ENCODE data around the gene ANKS1A. TPM values are rescaled to one million over a fixed set of nuclear protein-coding genes. Genes with fewer than 3 reads are reported as not detected.

Gene ANKS1A
- total RNA-seq, 1 donor from 2014 or later = 11.5 TPM

- Histone ChIP-seq H3K9me3 (ENCODE audit: control insufficient read depth in 3 of 3, low read length in 3 of 3) (no peaks in the 10 kb centered on the region), H3K4me1 (ENCODE audit: control insufficient read depth in 3 of 3, insufficient read depth in 3 of 3, low read length in 3 of 3) (peaks cover 35 to 40% (median 38%) of the 10 kb centered on the region in 3 donors), H3K9ac (ENCODE audit: low read depth in 1 of 3, low read length in 3 of 3) (peak overlapping the region in 2 of 3 donors; percentile 45 to 46), H3K36me3 (ENCODE audit: control insufficient read depth in 3 of 3, insufficient read depth in 3 of 3, low read length in 3 of 3) (peaks cover 9 to 26% (median 19%) of the 10 kb centered on the region in 3 donors), H3K27me3 (ENCODE audit: control insufficient read depth in 3 of 3, insufficient read depth in 3 of 3, low read length in 3 of 3) (no peaks in the 10 kb centered on the region), H3K27ac (ENCODE audit: low read depth, low read length) (peak overlapping the region; percentile 39), H3K4me3 (ENCODE audit: low read length in 3 of 3) (no peak overlapping the region)
These were observed 163.9 kb downstream of the ANKS1A start for GRCh38 chr6:35052694-35053565.

GRCh38 chr6:35053701-35054100 lies 164.6 kb downstream of the ANKS1A start:
- H3K27me3 ChIP-seq (ENCODE audit: control insufficient read depth in 3 of 3, insufficient read depth in 3 of 3, low read length in 3 of 3) = no peaks in the 10 kb centered on the region
- H3K4me1 ChIP-seq (ENCODE audit: control insufficient read depth in 3 of 3, insufficient read depth in 3 of 3, low read length in 3 of 3) = peaks cover 28 to 34% (median 30%) of the 10 kb centered on the region in 3 donors
- no peaks in the 10 kb centered on the region for H3K9me3 ChIP-seq (ENCODE audit: control insufficient read depth in 3 of 3, low read length in 3 of 3)
- H3K27ac ChIP-seq (ENCODE audit: low read depth, low read length) = no peak overlapping the region
- H3K4me3 ChIP-seq (ENCODE audit: low read length in 3 of 3) = no peak overlapping the region
- peaks cover 13 to 34% (median 24%) of the 10 kb centered on the region in 3 donors for H3K36me3 ChIP-seq (ENCODE audit: control insufficient read depth in 3 of 3, insufficient read depth in 3 of 3, low read length in 3 of 3)
- H3K9ac ChIP-seq (ENCODE audit: low read depth in 1 of 3, low read length in 3 of 3) = no peak overlapping the region

DNA sequence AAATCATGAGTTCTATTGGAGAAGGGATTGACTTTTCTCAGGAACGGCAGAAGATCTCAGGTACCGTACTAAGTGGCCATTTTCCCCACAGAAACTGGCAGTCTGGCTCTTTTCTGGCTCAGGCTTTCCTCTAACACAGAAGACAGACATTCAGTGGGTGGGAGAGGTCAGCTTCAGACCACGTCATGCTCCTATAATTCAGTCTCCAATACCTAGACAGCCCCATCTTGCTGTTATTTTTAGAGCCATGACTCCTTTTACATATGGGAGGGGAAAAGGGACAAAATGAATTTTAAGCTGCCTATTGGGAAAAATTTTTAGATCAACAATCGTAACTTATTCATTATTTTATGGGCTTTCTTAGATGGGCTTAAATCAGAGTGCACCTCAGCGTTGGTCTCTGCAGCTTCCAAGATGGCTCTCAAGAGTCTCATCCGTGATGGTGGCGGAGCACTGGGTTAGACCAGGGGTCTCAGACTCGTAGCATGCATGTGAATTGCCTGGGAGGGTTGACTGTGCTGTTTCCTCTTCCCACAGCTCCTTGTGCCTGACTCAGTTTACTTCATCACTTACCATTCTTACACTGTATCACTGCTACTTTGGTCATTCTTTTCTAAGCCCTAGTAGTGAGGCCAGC lies 165.2 kb downstream of the ANKS1A start:
- Histone ChIP-seq H3K4me1 (ENCODE audit: control insufficient read depth in 3 of 3, insufficient read depth in 3 of 3, low read length in 3 of 3) (peaks cover 23 to 29% (median 25%) of the 10 kb centered on the region in 3 donors), H3K27ac (ENCODE audit: low read depth, low read length) (no peak overlapping the region), H3K36me3 (ENCODE audit: control insufficient read depth in 3 of 3, insufficient read depth in 3 of 3, low read length in 3 of 3) (peaks cover 17 to 39% (median 29%) of the 10 kb centered on the region in 3 donors)

DNA sequence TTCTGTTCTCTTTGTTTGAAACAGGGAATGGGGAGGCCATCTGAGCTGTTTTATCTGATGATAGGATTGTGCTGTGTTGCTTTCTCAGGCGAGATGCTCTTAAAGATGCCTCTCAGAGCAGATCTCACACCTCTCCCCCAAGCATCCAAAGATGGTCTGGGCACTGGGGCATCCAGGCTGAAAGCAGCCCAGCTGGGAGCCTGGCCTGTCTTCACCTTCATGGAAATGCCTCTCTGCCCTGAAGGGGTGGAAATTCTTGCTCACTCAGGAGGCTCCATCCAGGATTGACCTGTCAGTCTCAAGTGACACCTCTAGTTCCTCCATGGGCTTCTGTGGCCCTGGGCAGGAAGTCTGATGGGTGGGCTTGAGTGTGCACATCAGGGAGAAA lies 165.7 kb downstream of the ANKS1A start:
- Histone ChIP-seq H3K27ac (ENCODE audit: low read depth, low read length) (no peak overlapping the region), H3K9me3 (ENCODE audit: control insufficient read depth in 3 of 3, low read length in 3 of 3) (no peaks in the 10 kb centered on the region), H3K4me3 (ENCODE audit: low read length in 3 of 3) (no peak overlapping the region), H3K36me3 (ENCODE audit: control insufficient read depth in 3 of 3, insufficient read depth in 3 of 3, low read length in 3 of 3) (peaks cover 22 to 44% (median 35%) of the 10 kb centered on the region in 3 donors), H3K27me3 (ENCODE audit: control insufficient read depth in 3 of 3, insufficient read depth in 3 of 3, low read length in 3 of 3) (no peaks in the 10 kb centered on the region), H3K4me1 (ENCODE audit: control insufficient read depth in 3 of 3, insufficient read depth in 3 of 3, low read length in 3 of 3) (peaks cover 17 to 25% (median 20%) of the 10 kb centered on the region in 3 donors), H3K9ac (ENCODE audit: low read depth in 1 of 3, low read length in 3 of 3) (no peak overlapping the region)

More for the DNA sequence above, 165.2 kb downstream of the ANKS1A start:
- H3K4me3 ChIP-seq (ENCODE audit: low read length in 3 of 3) = no peak overlapping the region
- no peaks in the 10 kb centered on the region for H3K9me3 ChIP-seq (ENCODE audit: control insufficient read depth in 3 of 3, low read length in 3 of 3)
- H3K9ac ChIP-seq (ENCODE audit: low read depth in 1 of 3, low read length in 3 of 3) = no peak overlapping the region
- H3K27me3 ChIP-seq (ENCODE audit: control insufficient read depth in 3 of 3, insufficient read depth in 3 of 3, low read length in 3 of 3) = no peaks in the 10 kb centered on the region

DNA sequence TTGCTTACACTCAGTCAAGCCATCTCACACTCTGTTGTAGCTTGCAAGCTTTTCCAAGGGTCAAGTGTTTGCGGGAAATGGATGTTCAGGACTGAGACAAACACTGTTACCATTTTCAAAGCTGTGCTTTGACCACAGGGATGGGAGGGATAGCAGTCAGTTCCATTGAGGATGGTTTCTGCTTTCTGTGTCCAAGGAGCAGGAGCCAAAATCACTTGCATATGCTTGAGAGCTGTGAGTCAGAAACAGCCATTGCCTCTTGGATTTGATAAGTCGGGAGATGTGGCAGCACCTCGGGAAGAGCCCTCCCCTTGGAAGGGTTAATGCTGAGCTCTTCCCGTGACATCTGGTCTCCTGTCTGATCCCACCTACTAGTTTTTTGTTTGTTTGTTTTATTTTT lies 166.8 kb downstream of the ANKS1A start:
- H3K4me3 ChIP-seq (ENCODE audit: low read length in 3 of 3) = no peak overlapping the region
- H3K36me3 ChIP-seq (ENCODE audit: control insufficient read depth in 3 of 3, insufficient read depth in 3 of 3, low read length in 3 of 3) = peaks cover 33 to 56% (median 45%) of the 10 kb centered on the region in 3 donors
- H3K27ac ChIP-seq (ENCODE audit: low read depth, low read length) = no peak overlapping the region
- peaks cover 11 to 22% (median 12%) of the 10 kb centered on the region in 3 donors for H3K4me1 ChIP-seq (ENCODE audit: control insufficient read depth in 3 of 3, insufficient read depth in 3 of 3, low read length in 3 of 3)
- no peak overlapping the region for H3K9ac ChIP-seq (ENCODE audit: low read depth in 1 of 3, low read length in 3 of 3)
- no peaks in the 10 kb centered on the region for H3K9me3 ChIP-seq (ENCODE audit: control insufficient read depth in 3 of 3, low read length in 3 of 3)
- no peaks in the 10 kb centered on the region for H3K27me3 ChIP-seq (ENCODE audit: control insufficient read depth in 3 of 3, insufficient read depth in 3 of 3, low read length in 3 of 3)

DNA sequence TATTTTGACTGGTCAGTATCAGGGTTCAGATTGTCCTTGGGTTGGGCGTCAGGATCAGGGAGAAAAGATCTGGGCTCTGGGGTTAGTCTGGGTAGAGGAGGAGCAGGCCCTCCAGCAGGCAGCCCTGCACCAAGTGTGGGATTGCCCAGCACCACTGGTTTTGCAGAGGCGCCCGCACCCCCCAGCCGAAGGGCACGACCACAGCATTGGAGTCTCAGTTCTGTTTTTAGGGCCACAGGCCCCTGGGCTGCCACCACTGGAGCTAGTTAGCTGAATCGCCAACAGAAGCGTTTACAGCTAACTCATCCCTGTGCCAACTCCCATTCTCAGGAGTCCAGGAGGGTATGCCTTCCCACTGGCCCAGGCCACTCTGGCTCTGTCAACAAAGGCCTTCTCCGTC lies 167.9 kb downstream of the ANKS1A start:
- Histone ChIP-seq H3K27me3 (ENCODE audit: control insufficient read depth in 3 of 3, insufficient read depth in 3 of 3, low read length in 3 of 3) (no peaks in the 10 kb centered on the region), H3K27ac (ENCODE audit: low read depth, low read length) (no peak overlapping the region), H3K9me3 (ENCODE audit: control insufficient read depth in 3 of 3, low read length in 3 of 3) (no peaks in the 10 kb centered on the region), H3K9ac (ENCODE audit: low read depth in 1 of 3, low read length in 3 of 3) (no peak overlapping the region), H3K4me3 (ENCODE audit: low read length in 3 of 3) (no peak overlapping the region), H3K36me3 (ENCODE audit: control insufficient read depth in 3 of 3, insufficient read depth in 3 of 3, low read length in 3 of 3) (peaks cover 39 to 65% (median 53%) of the 10 kb centered on the region in 3 donors), H3K4me1 (ENCODE audit: control insufficient read depth in 3 of 3, insufficient read depth in 3 of 3, low read length in 3 of 3) (peaks cover 10 to 21% (median 12%) of the 10 kb centered on the region in 3 donors)

DNA sequence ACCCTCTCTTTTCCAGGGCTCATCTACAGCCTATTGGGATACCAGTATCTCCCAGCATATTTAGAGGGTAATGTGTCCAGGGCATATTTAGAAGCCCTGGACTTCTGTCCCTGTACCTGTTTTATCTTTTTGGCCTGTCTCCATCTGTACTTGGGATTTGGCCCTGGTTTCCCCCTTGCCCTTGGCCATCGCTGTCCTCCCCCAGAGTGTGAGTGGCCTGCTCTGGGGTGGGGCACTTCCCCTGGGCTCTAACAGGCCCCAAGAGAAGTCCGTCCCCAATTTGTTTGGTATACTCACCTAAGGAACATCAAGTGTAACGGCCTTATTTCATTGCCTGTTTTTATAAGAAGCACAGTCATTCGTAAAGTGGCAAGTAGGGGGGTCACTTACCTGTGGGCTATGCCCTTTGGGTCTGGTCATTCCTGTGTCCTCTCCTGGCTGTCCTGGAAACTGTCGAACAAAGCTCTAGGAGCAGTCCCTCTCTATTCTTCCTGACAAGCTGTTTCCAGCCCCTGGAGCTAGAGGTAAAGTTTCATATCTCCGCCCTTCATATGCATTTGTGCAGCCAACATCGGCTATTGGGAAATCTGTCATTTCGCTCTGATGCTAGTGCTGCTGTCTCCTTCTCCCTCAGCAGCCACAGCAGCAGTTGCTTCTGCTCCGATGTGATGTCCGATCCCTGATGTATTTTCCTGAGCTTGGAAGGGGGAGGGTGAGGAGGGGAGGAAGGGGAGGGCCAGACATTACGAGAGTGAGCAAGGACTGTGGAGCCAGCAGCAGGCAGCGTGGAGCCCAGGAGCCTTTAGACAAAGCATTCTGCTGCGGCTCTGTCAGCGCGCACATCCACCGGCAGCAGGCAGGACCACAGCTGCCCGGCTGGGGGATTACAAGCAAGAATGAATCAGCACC lies 168.6 kb downstream of the ANKS1A start:
- Histone ChIP-seq H3K9ac (ENCODE audit: low read depth in 1 of 3, low read length in 3 of 3) (peak overlapping the region in 1 of 3 donors; percentile 20), H3K36me3 (ENCODE audit: control insufficient read depth in 3 of 3, insufficient read depth in 3 of 3, low read length in 3 of 3) (peaks cover 47 to 71% (median 57%) of the 10 kb centered on the region in 3 donors), H3K27me3 (ENCODE audit: control insufficient read depth in 3 of 3, insufficient read depth in 3 of 3, low read length in 3 of 3) (no peaks in the 10 kb centered on the region), H3K27ac (ENCODE audit: low read depth, low read length) (no peak overlapping the region), H3K4me3 (ENCODE audit: low read length in 3 of 3) (no peak overlapping the region), H3K9me3 (ENCODE audit: control insufficient read depth in 3 of 3, low read length in 3 of 3) (no peaks in the 10 kb centered on the region), H3K4me1 (ENCODE audit: control insufficient read depth in 3 of 3, insufficient read depth in 3 of 3, low read length in 3 of 3) (peaks cover 8 to 21% (median 10%) of the 10 kb centered on the region in 3 donors)

DNA sequence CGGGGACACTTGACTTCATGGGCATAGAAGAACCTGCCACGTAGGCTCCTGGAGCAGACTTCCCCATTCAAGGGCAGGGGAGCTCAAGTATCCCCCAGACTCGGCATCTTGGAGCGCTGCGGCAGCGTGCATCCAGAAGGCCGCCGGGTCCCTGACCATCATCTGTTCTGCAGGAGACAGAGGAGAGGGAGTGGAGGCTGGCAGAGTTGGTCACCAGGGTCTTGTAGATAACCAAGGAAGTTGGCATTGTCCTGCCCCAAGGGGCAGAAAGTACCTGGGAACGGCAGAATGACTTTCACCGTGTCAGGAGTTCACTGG lies 169.3 kb downstream of the ANKS1A start:
- H3K9ac ChIP-seq (ENCODE audit: low read depth in 1 of 3, low read length in 3 of 3) = no peak overlapping the region
- peaks cover 51 to 74% (median 64%) of the 10 kb centered on the region in 3 donors for H3K36me3 ChIP-seq (ENCODE audit: control insufficient read depth in 3 of 3, insufficient read depth in 3 of 3, low read length in 3 of 3)
- H3K27ac ChIP-seq (ENCODE audit: low read depth, low read length) = no peak overlapping the region
- no peaks in the 10 kb centered on the region for H3K9me3 ChIP-seq (ENCODE audit: control insufficient read depth in 3 of 3, low read length in 3 of 3)
- no peaks in the 10 kb centered on the region for H3K27me3 ChIP-seq (ENCODE audit: control insufficient read depth in 3 of 3, insufficient read depth in 3 of 3, low read length in 3 of 3)
- peaks cover 2 to 19% (median 3%) of the 10 kb centered on the region in 3 donors for H3K4me1 ChIP-seq (ENCODE audit: control insufficient read depth in 3 of 3, insufficient read depth in 3 of 3, low read length in 3 of 3)
- no peak overlapping the region for H3K4me3 ChIP-seq (ENCODE audit: low read length in 3 of 3)

DNA sequence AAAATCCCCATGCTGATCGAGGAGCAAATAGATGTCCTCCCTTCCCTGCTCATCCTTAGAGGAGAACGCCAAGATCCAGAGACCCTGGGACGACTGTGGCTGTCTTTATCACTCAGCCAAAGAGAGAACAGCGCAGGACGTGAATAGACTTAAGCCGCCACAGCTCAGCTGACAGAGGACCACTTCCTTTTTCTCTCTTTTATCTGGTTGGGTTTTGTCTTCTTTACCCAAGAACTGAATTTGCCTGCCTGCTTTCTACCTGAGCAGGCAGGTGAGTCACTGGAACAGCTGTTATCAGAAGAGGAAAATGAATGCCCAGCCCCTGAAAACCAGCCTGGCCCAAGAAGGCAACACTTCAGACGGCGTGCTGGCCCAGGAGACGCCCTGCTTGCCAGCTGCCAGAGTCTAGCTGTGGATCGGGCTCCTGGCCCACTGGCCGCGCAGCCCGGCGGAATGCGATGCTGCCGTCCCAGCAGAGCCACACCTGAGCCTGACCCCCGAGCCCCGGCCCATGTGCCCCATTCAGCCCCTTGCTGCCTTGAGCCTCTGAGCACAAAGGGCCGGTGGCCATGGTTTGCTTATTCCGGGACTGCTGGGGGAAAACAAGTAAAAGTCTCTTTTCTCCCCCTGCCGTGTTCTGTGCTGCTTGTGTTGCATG lies 169.9 kb downstream of the ANKS1A start:
- H3K9me3 ChIP-seq (ENCODE audit: control insufficient read depth in 3 of 3, low read length in 3 of 3) = no peaks in the 10 kb centered on the region
- H3K27me3 ChIP-seq (ENCODE audit: control insufficient read depth in 3 of 3, insufficient read depth in 3 of 3, low read length in 3 of 3) = no peaks in the 10 kb centered on the region
- H3K4me1 ChIP-seq (ENCODE audit: control insufficient read depth in 3 of 3, insufficient read depth in 3 of 3, low read length in 3 of 3) = peaks cover 1 to 22% (median 5%) of the 10 kb centered on the region in 3 donors
- no peak overlapping the region for H3K4me3 ChIP-seq (ENCODE audit: low read length in 3 of 3)
- H3K27ac ChIP-seq (ENCODE audit: low read depth, low read length) = no peak overlapping the region
- peaks cover 53 to 74% (median 67%) of the 10 kb centered on the region in 3 donors for H3K36me3 ChIP-seq (ENCODE audit: control insufficient read depth in 3 of 3, insufficient read depth in 3 of 3, low read length in 3 of 3)
- no peak overlapping the region for H3K9ac ChIP-seq (ENCODE audit: low read depth in 1 of 3, low read length in 3 of 3)

All from skeletal muscle tissue (tissue), 4 donors.